ENCODE measurements around the gene RNU4-1.

RNU4-1 gene

DNA sequence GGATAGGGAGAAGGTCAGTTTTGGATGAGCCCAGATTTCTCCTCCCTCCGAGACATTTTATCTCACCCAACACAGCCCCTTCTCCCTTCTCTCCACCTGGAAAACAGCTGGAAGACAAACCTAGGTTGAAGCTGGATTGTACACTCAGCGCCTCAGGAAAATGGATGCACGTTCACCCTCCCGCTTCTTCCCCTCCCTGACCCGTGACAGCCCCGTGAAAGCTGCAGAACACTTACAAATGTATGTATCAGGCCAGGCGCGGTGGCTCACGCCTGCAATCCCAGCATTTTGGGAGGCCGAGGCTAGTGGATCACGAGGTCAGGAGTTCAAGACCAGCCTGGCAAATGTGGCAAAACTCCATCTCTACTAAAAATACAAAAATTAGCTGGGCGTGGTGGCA is 5.5 kb downstream of the RNU4-1 start:
- DNase-seq, result no peak

DNA sequence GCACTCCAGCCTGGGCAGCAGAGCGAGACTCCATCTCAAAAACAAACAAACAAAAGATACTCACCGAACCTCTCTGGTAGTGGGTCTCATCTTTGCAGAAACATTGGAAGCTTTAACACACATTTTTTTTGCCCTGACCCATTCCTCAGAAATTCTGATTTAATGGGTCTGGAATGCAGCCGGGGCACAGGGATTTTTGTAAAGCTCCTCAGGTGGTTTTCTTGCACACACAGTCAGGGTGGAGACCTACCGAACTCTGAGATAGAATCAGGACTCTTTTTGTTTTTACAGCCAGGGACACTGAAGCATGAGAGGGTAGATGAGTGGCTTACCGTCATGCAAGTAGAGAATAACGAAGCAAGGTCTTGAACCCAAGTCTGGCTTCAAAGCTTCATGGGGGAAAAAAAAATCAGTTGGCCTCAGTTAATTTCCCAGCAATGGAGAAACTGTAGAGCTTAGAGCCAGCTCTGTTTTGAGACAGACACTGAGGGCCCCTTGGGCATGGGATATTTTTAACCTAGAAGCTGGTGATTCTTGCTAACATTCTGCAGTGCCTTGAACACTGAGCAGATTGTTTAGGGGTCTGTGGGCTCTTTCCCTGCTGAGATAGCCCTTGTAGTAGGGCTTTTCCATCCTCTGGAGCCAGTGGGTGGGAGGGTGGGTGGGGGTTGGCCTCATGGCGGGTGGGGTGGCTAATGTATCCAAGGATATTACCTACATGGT is 6.1 kb downstream of the RNU4-1 start:
- DNase-seq, result peak; percentile 56

DNA sequence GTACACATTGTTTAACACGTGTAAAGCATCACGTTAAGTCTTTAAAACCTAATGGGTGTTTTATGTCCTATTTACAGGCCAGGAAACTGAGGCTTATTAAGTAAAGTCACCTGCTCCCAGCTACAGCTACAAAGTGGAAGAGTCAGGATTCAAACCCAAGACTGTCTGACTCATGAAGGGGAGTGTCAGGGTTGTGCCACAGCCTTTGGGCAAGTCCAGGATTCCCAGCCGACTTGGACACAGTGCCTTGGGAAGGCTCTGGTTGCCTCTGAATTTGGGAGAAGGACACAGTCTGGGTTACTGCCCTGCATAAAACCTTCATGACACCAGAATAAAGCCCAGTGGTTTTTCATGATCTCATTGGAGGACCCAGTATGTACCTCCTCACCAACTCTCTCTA is 8.7 kb downstream of the RNU4-1 start:
- no peak for DNase-seq

DNA sequence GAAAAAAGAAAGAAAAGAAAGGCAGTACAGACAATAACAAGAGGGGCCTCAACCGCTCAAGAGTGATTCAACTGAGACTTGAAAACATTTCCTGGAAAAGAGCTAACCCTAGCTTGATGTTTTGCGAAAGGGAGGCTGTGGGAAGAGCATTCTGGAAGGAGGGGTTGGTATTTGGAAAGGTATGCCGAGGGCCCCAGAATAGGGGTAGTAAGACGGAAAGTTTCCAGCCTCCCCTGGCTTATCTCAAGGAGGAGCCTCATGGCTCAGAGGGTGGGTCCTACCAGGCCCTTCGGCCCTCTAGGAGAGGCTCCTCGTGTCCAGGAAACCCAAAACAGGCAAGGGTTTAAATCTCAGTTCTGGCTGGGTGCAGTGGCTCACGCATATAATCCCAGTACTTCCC is 9.7 kb downstream of the RNU4-1 start:
- DNase-seq, result no peak

DNA sequence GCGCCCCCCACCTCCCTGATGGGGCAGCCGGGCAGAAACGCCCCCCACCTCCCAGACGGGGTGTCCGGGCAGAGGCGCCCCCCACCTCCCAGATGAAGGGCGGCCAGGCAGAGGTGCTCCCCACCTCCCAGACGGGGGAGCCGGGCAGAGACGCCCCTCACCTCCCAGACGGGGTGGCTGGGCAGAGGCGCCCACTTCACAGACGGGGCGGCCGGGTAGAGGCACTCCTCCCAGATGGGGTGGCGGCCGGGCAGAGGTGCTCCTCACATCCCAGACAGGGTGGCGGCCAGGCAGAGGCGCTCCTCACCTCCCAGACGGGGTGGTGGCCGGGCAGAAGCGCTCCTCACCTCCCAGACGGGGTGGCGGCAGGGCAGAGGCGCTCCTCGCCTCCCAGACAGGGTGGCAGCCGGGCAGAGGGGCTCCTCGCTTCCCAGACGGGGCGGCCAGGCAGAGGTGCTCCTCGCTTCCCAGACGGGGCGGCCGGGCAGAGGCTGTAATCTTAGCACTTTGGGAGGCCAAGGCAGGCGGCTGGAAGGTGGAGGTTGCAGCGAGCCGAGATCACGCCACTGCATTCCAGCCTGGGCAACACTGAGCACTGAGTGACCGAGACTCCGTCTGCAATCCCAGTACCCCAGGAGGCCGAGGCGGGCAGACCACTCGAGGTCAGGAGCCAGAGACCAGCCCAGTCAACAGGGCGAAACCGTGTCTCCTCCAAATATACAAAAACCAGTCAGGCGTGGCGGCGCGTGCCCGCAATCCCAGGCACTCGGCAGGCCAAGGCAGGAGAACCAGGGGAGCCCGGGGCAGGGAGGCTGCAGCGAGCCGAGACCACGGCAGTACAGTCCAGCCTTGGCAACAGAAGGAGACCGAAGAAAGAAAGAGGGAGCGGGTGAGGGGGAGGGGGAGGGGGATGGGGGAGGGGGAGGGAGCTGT is 14.6 kb downstream of the RNU4-1 start:
- DNase-seq, result no peak

DNA sequence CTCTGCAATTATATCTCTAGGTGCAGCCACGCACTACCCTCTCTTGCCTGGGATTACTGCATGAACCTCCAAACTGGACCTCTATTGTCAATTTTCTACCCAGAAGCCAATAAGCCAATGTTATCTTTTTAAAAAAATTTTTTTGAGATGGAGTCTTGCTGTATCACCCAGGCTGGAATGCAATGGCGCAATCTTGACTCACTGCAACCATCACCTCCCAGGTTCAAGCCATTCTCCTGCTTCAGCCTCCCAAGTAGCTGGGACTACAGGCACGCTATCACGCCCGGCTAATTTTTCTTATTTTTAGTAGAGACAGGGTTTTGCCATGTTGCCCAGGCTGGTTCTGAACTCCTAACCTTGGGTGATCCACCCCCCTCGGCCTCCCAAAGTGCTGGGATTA is 16.3 kb downstream of the RNU4-1 start:
- DNase-seq, result peak; percentile 75

DNA sequence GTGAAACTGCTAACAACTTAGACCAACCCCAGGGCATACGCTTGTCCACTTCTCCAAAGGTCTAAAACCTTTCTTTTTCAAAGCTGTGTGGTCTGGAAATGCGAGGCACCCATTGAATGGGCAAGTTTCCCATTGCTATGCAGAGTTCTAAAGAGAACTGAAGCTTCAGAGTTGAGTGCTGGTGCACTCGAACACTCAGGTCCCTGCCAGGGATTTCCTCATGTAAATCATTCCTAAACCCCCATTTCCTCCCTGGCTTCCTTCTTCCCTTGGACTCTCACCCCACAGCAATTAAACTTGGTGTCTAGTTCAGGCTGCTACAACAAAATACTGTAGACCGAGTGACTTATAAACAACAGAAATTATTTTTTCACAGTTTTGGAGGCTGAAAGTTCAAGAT is 25.3 kb downstream of the RNU4-1 start:
- DNase-seq, result no peak

DNA sequence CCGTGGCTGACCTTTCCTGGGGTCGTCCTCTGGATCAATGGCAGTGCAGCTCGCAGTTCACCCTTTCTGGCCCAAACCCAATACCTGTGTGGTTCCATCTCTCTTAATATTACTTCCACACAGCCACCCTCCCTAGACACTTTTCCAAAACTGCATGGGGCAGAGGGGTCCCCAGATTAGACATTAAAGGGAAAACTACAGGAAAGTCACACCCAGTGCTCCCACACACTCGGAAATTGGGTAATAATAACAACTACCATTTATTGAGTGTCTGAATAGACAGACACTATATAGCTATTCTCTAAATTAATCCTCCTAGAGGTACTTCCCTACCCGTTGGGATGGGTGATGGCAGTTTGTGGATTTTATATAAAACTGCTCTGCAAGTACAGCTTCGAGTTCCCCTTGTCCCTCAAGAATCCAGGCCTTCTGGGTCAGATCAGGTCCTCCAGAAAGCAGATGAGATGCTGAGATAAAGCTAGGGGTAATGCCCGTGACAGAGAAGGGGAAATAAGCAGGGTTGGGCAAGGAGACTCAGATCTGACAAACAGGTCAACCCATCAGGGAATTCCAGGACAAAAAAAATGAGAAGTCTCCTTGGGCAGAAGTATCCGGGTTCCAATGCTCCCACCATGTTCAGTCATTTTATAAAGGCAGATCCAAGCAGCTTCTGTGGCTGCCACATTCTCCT is 26.7 kb downstream of the RNU4-1 start:
- no peak for DNase-seq

DNA sequence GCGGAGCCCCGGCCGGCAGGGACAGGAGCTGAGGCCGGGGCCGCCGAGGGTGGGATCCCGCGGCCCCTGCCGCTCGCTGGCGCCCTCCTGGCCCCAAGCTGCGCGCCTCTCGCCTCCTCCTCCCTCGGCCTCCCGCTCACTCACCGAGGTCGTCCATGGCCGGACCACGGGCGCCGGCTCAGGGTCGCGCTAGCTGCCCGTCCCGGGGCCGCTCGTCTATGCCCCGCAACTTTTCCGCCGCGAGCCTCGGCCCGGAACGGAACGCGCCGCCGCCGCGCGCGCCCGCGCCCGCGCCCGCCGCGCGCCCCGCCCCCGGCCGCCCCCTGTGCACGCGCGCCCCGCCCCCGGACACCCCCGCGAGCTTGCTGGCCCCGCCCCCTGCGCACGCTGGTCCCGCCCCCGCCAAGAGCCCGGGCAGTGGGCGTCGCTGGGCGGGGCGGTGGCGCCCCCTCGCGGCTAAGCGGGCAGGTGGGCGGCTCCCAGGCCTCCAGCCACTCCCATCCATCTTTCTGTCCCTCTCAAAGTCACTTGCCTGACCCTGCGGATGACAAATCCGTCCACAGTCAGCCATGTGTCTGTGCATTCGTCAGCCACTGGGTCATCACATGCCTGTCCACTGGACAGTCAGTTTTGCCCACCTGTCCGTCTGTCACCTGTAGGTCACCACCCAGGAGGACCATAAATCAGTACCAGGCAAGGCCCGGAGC is 27.4 kb downstream of the RNU4-1 start, which contains the start of gene PXN:
PXN (minus strand) TSS at position 258 of the 707 bp plus-strand sequence; CDS start at position 157, 101 bp downstream.
- peak; percentile 75 for DNase-seq

DNA sequence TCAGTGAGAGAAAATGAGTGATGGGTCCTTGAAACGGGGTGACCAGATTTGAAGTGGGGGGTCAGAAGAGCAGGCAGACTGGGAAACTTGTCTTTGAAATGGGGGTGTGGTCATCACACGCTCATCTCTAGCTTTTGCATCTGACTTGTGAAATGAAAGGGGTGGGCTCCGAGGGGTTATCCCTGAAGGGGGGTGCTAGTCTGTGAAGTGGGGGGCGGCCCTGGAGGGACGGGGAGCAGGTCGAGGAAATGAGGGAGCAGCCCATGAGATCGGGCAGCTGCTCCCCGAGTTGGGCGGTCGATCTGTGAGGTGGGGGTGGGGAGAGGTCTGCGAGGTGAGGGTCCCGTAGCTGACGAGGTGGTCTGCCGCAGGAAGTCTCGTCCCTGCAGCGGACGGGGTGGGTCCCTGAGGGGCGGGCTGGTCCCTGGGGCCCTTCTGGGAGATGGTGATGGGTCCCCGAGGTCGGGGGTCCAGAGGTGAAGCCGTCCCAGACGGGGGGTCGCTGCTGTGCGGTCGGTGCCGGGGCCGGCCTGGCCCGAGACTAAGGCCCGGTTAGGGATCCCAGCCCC is 28.0 kb downstream of the RNU4-1 start:
- DNase-seq, result no peak

DNA sequence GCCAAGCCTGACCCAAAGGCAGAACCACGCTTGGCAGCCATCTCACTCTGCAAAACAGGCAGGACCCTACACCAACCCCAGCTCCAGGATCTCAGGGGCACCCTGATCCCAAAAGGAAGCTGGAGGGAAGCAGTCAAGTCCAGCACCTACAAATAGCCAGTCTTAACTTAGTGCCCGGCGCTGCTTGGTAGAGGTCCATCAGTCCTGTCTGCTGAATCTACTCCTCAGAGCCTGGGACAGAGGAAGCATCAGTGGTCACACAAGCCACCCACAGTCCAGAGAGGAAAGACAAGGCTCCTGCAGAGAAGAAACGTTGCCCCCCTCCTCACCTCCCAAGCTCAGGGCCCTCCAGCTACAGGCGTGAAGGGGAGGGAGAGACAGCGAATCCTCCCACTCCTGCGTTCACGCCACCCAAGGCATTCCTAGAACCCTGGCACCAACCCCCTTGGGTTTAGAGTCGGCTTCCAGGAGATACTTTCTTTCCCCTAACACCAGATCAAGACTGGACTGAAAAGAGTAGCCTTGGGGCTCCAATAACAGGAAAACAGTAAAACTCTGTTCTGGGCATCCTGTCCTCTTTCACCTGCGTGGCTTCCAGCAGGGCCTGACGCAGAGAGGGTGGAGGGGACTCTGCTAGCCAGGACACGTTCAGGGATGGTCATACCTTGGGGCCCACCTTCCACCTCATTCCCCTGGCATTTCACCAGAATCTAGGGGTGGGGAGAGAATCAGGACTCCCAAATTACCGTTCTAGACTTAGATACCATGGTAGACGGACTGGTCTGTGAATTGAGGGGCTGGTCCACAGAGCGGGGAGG is 28.7 kb downstream of the RNU4-1 start:
- peak; percentile 27 for DNase-seq

DNA sequence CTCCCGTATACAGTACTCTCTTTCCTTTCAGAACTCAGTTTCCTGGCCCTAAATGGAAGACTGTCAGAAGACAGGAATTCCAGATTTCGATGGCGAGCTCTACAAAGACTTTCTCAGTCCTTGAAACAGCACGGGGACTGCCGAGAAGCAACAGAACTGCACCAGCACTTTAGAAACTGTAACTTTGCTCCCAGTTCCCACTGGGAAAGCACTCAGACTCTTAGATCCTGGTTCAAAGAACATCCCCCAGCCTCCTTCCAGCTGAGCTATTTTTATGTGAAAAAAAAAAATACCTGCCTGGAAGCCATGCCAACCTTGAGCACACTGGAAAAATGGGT is 29.3 kb downstream of the RNU4-1 start:
- no peak for DNase-seq

DNA sequence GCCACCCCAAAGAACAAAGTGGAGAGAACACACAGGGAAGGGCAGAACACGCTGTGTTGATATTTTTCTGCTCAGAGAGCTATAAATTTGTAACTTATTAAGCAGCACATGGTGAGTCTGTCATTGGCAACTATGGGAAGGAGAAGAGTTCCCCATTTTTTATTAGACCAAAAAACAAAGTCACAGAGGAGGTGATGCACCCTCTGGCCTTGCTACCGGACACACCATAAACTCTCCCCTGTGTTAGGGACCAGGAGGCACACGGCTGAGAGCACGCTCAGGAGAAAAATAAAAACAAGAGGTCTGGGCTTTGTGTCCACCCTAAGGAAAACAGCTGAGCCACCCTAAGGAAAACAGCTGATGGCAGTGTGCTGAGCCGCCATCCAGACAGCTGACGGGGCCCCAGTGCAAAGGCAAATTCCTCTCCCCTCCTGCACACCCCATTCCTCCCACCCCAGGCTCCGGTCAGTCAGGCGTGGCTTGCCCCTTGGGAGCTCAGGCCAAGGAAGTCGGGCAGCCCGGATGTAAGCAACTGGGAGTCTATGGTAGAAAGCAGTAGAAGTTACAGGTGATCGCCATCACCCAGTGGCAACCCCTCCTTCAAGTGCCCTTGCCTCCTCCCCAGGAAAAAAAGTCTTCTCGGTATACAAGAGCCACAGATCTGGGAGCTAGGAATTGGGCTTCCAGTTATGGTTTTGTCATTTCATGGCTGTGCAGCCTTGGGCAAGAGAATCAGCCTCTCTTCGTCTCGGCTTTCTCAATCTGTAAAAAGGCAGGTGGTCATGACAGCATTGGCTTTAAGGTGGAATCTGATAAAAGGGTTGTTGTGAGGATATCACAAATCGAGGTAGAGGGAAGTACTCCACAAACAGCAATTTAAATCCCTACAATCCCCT is 29.9 kb downstream of the RNU4-1 start:
- peak; percentile 70 for DNase-seq

DNA sequence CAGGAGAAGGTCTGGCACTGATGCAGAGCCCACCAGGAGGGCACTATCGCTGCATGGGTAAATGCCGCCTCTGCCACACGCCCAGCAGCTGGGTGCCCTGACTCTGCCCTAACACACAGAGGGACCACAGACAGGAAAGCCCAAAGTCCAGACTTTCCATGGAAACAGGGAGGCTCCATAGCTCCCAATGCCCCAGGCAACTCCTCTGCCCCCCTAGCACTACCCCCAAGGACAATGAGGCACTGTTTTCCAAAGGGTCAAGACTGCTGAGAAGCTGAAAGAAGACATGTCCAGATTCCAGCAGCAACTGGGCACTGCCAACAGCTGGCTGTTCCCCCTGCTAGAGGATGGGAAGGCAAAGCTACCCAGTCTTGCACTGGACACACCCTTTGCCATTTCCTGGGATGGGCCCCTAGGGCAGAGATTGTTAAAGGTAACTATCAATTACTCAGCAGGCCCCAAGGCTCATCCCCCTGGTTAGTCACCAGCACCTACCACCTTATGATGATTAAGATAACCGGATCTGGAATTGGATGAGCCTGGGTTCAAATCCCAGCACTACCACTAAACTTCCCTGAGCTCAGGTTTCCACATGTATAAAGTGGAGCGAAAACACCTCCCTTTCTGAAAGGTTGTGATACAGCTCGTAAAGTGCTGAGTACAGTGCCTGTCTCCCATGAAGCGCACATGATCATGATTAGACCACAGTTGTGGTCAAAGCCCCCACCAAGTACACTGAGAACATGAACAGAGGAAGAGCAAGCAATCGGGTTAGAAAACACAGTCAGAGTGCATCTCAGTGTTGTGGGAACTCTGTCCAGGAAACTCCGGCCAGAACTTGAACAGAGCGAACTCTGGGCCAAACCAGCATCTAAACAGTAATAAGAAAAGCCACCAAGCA is 30.8 kb downstream of the RNU4-1 start:
- DNase-seq, result peak; percentile 73

DNA sequence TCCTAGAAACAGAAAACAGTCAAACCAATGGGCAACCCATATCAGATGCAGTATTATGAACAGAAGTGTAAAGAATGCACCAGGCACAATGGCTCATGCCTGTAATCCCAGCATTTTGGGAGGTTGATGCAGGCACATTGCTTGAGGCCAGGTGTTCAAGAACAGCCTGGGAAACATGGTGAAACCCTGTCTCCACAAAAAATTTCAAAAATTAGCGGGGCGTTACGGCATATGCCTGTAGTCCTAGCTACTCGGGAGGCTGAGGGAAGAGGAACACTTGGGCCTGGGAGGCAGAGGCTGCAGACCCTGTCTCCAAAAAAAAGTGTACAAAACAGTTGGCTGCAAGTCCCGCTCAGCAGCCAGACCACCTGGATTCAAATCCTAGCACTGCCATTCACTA is 32.4 kb downstream of the RNU4-1 start:
- no peak for DNase-seq

DNA sequence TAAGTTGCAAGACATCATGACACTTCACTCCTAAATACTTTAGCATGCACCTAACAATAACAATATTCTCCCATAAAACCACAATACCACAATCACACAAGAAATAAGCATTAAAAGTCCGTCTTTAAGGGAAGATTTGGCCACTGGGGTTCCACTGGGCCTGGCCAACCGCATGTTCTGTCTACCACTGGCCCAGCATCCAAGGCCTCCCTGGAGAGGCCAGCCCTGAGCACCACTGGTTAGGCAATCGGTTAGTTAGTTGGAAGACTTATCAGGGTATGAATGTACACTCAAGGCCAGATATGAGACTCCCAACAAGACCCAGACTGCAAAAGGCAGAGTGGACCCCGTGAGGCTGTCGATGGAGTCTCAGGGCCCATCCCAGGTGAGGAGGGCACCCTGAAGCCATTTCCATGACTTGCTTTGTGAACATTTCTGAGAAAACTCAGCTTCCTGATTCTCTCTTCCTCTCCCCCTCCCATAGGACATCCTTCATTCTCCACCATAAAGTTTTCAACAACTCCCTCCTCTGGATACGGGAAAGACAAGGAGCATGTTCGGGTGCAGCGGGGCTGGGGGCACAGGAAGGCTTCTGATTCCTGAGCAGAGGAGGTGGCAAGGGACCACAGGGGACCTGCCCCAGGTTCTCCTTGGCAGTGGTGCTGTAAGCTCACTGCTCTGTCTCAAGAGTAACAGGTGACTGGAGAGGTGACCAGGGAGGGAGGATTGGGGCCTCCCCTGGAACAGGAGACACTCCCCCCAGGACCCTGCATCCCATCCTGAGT is 33.4 kb downstream of the RNU4-1 start:
- no peak for DNase-seq

DNA sequence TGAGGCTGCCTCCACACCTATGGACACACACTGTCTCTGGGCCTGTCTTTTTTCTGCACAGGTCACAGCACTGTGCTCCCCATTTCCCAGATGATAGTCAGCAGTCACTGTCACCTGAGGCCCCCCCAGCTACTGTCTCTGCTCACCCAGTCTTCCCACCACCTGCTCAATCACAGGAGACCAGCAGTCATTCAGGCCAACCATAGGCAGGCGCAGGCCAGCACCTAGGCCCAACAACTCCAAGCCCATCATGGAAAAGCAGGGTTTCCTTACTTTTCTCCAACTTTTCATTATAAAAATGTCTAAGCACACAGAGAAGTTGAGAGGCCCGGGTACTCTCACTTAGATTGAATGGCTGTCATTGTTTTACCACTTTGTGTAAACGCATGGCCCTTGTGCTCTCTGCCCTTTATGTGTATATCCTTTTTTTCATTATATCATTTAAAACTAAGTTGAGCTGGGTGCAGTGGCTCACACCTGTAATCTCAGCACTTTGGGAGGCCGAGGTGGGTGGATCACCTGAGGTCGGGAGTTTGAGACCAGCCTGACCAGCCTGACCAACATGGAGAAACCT is 34.6 kb downstream of the RNU4-1 start:
- DNase-seq, result no peak
